DMS153 treated with DMSO at 0.1 percent for 48 hours (cell line): ENCODE data around the gene INO80B.
"Not testable (repeated sequence)": the region's sequence is repeated elsewhere in the genome, so short reads cannot be mapped to it uniquely, and the experiment has no call there.

Experiments used
- DNase-seq: peaks from one replicate; lab custom pipeline; 2025; ENCODE audit not compliant: unreplicated experiment; lab: John Stamatoyannopoulos, UW

The INO80B gene

DNA sequence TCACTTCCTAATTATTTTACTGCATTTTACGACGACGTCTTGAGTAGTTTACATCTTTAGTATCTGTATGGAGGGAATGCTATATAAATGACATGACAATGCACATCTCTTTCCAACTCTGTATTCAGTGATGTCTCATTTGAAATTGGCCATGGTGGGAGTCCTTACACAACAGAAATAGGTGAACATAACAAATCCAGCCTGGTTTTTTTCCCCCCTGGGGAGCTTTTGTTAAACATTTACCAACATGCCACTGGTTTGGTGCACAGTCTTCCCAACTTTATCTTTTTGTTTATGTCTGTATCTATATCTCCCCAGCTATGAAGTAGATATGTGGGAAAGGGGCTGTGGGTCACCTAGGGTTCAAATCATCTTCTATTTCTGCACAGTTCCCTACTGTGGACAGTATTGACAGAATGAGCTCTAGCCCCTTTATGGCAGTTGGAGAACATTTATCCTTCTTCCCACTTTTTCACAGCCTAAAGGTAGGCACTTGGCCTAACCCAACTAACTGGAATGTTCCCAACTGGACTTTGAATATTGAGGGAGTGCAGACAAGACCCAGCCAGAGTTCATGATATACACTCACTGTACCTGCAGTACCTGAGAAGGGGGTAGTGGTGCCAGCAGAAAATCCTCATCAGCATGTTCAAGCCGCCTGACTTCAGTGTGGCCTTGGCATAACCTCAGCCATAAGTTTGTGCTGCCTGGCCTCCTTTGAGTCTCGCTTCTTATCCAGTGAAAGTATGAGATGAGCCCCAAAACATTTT lies 7.5 kb upstream of the INO80B start:
- no peak for DNase-seq

- no peak for DNase-seq
These were observed 6.1 kb upstream of the INO80B start for GRCh38 chr2:74448771-74449170.

DNA sequence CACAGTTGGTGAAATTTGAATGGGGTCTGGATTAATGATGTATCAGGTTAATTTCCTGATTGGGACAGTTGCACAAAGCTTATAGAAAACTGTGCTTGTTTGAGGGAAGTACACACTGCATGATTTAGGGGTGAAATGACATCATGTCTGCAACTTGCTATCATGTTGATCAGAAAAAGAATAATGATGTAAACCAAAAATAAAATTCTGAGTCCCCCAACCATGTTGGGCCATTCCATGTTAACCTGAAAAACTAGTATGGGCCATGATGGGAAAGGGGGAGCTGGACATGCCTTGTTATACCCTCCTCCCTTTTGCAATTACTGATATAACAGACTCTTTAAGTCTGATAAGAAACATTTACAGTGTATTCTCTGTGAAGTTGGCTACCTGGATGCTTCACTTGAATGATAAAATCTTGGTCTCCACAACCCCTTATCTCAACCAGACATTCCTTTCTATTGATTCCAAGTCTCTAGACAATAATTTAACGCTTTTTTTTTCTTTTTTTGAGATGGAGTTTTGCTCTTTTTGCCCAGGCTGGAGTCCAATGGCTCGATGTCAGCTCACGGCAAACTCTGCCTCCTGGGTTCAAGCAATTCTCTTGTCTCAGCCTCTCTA lies 4.2 kb upstream of the INO80B start:
- DNase-seq: no peak

GRCh38 chr2:74457129-74457548 lies 2.3 kb downstream of the INO80B start:
- peak; percentile 72 for DNase-seq

DNA sequence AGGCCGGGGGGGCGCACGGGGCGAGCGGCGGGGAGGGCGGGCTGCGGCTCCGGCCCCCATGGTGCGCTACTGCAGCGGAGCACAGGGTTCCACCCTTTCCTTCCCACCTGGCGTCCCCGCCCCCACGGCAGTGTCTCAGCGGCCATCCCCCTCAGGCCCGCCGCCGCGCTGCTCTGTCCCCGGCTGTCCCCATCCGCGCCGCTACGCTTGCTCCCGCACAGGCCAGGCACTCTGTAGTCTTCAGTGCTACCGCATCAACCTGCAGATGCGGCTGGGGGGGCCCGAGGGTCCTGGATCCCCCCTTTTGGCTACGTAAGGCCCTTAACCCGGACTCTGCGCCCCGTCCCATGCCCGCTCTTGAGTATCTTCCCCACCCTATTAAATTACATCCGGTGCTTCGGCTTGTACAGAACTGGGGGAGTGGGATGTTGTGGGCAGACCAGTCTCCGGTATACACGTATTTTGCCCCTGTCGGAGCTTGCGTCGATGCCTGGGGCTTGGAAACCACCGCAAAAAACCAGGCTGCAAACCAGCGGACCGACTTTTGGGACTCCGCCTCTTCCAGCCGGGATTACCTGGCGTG lies 2.8 kb downstream of the INO80B start:
- peak; percentile 72 for DNase-seq

GRCh38 chr2:74458132-74458937 lies 3.4 kb downstream of the INO80B start, which contains the start of gene WBP1:
Gene WBP1 (plus strand): TSS chr2:74458438. CDS start chr2:74458603, 165 bp downstream.
- DNase-seq: peak; percentile 98

GRCh38 chr2:74458938-74459363 lies 4.1 kb downstream of the INO80B start:
- DNase-seq: no peak

GRCh38 chr2:74459503-74460118 lies 4.7 kb downstream of the INO80B start:
- not testable (repeated sequence) for DNase-seq

DNA sequence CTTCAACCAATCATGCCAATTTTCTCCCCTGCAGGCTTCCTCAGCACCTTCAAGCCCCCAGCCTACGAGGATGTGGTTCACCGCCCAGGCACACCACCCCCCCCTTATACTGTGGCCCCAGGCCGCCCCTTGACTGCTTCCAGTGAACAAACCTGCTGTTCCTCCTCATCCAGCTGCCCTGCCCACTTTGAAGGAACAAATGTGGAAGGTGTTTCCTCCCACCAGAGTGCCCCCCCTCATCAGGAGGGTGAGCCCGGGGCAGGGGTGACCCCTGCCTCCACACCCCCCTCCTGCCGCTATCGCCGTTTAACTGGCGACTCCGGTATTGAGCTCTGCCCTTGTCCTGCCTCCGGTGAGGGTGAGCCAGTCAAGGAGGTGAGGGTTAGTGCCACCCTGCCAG lies 5.3 kb downstream of the INO80B start:
- DNase-seq: not testable (repeated sequence)

DNA sequence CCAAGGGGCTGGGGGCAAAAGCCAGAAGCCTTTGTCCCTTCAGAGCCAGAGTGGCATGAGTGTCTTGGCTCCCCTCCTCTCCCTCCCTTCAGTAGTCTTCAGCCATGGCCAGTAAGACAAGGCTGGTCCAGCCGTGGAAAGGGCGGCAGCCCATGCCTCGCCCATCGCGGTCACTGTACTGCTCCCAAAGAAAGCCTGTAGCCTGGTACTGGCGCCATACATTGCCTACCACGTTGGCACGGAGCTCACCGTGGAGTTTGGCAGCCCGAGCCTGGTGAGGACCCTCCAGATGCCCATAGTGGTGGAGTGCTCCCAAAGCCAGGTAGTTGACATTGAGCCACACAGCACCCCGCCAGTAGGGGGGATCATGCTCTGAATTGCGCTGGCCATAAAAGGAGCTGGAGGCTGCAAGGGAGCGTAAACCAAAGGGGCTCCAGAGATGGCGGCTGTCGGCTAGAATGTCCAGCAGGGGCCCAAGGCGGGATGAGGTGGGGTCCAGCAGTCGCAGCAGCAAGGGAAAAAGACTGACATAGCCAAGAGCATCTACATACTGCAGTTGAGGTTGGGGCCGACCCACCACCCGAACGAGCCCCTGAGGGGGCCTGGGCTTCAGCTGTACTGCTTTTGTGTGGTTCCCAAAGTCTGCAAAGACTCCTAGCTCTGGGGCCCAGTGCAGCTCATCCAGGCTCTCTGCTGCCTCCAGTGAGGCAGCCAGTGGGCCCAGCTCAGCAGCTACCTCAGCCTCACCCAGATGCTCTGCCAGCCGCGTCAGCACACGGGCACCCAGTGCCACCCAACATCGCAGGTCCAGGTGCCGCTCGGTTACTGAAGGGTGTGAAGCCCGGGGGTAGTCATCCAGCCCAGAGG lies 6.5 kb downstream of the INO80B start:
- no peak for DNase-seq

DNA sequence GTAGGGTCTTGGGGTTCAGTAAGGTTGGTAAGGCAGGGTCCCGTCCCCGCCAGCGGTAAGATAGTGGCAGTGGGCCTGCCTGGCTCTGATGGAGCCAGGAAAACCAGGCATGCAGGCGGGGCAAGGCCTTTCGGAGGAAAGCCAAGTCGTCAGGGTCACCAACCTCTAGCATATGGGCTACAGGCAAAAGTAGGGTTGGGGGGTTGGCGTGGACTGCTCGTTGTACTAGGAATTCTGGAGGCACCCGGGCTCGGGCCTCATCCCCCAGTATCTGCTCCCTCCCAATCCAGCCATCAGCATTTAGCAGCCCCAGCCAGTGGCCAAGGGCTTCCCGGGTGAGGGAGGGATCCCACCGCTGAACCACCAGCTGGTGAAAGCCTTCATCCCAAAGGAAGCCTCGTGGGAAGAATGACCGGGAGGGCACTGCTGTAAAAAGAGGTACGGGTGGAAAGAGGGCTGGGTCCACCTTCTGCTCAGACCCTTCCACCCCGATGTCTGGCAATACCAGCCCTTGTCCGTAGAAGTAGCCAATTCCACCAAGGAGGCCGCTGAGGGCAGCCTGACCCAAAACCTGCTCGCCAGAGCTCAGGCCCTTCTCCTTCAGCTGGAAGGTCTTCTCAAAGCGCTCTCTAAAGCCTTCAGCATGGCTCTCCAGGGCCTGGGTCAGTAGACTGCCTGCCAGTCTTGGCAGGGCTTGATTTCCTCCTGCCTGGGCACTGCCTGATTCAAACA lies 7.3 kb downstream of the INO80B start:
- DNase-seq: no peak

GRCh38 chr2:74462786-74463105 lies 7.9 kb downstream of the INO80B start:
- no peak for DNase-seq

DNA sequence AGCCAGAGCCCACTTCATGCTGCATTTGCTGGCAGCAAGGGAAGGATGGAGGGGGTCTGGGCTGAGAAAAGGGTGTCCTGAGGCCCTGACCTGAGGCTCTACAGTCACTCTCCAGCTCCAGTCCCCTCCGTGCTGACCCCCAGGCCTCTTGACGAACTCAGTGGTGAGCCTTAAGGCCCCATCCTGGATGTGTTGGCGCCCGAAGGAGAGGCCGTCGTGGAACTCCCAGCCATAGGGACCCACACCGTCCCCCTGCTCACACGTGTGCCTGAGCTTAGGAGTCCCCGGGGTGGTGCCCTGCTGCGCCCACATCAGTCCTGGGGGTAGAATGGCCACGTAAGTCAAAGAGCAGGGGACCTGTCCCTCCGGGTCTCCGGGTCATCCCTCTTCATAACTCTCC lies 9.5 kb downstream of the INO80B start:
- DNase-seq: no peak

DNA sequence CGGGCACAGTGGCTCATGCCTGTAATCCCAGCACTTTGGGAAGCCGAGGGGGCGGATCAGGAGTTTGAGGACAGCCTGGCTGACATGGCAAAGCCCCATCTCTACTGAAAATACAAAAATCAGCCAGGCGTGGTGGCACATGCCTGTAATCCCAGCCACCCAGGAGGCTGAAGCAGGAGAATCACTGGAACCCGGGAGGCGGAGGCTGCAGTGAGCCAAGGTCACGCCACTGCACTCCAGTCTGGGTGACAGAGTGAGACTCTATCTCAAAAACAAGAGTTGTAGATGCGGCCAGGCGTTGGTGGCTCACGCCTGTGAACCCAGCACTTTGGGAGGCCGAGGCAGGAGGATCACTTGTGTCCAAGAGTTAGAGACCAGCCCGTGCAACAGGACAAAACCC lies 15.9 kb downstream of the INO80B start:
- DNase-seq: not testable (repeated sequence)

DNA sequence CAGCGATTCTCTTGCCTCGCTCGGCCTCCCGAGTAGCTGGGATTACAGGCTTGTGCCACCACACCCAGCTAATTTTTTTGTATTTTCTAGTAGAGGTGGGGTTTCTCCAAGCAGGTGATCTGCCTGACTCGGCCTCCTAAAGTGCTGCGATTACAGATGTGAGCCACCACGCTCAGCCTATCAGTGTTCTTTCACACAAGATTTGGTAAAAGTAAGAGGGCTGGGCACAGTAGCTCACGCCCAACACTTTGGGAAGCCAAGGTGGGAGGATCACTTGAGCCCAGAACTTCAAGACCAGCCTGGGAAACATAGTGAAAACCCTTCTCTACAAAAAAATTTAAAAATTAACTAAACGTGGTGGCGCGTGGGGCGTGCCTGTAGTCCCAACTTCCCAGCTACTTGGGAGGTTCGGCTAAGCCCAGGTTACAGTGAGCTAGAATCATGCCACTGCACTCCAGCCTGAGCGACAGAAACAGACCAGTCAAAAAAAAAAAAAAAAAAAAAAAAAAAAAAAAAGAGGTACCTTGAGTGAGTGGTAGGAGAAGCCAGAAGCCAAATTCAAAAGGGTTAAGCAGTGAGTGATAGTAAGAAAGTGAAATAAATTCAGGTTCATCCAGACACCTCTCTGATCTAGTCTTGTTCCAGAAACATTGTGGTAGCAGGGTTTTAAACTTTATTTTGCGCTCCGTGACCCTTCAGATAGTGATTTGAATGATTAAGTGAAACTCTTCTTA lies 16.6 kb downstream of the INO80B start:
- no peak for DNase-seq

GRCh38 chr2:74472086-74472944 lies 17.4 kb downstream of the INO80B start, which contains the start of gene MRPL53:
Gene MRPL53 (minus strand): TSS chr2:74472680. CDS start chr2:74472660, 20 bp downstream.
- peak; percentile 75 for DNase-seq

DNA sequence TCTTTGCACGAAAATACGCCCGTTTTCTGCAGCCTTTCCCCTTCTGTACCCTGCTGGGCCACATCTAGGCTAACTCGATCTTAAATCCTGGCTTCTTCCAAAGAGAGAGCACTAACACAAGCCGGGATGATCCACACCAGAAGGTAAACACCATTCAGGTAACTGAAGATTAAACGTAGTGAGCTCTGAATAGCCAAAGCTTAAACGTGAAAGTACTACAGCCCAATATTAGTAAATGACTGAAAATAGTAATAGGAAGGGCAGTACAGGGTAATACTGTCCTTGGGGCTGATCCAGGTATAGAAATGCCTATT lies 18.0 kb downstream of the INO80B start:
- no peak for DNase-seq

DNA sequence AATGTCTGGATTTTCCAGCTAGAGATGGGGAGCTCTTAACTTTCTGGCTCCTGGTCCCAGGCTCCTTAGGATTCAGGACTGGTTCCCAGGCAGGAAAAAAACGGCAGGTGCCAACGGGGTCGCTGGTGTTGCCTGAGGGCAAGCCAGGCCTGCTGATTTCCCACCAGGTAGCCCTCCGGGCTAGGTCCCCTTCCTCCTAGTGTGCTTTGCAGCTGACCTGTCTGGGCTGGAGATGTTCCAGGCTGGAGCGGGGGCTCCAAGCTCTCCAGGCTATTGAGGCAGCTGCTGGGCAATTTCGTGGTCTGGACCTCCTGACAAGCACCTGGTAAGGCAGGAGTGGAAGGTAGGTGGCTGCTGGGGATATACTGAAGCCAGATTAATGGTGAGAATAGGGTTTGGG lies 19.6 kb downstream of the INO80B start:
- DNase-seq: no peak
